Measurements from ENCODE around the gene C11orf54.

C11orf54 gene

GRCh38 chr11:93719310-93719709 is 22.2 kb upstream of the C11orf54 start:
- TF ChIP-seq CTCF (IDR thresholded peaks at IDR 0.05; ENCODE audit: low read depth, low read length) = no peak
- Histone ChIP-seq H3K36me3 (peaks cover 68% of the 10 kb centered on the region), H3K9me3 (ENCODE audit: severe bottlenecking) (no peaks in the 10 kb centered on the region), H3K27ac (no peak overlapping the region), H3K27me3 (ENCODE audit: insufficient read depth, low read depth, severe bottlenecking) (no peaks in the 10 kb centered on the region), H3K4me3 (ENCODE audit: low read depth, low read length) (no peak overlapping the region)
- no peak for DNase-seq

- no peak for TF ChIP-seq CTCF (IDR thresholded peaks at IDR 0.05; ENCODE audit: low read depth, low read length)
- H3K9me3 ChIP-seq (ENCODE audit: severe bottlenecking) = no peaks in the 10 kb centered on the region
- no peak overlapping the region for H3K27ac ChIP-seq
- H3K36me3 ChIP-seq = peaks cover 68% of the 10 kb centered on the region
- no peak for DNase-seq
- H3K27me3 ChIP-seq (ENCODE audit: insufficient read depth, low read depth, severe bottlenecking) = no peaks in the 10 kb centered on the region
- H3K4me3 ChIP-seq (ENCODE audit: low read depth, low read length) = no peak overlapping the region
Observed at GRCh38 chr11:93720522-93720921, 20.9 kb upstream of the C11orf54 start.

GRCh38 chr11:93724089-93724488 is 17.4 kb upstream of the C11orf54 start:
- no peak overlapping the region for H3K4me3 ChIP-seq (ENCODE audit: low read depth, low read length)
- TF ChIP-seq CTCF (IDR thresholded peaks at IDR 0.05; ENCODE audit: low read depth, low read length) = no peak
- H3K27me3 ChIP-seq (ENCODE audit: insufficient read depth, low read depth, severe bottlenecking) = no peaks in the 10 kb centered on the region
- peaks cover 82% of the 10 kb centered on the region for H3K36me3 ChIP-seq
- no peaks in the 10 kb centered on the region for H3K9me3 ChIP-seq (ENCODE audit: severe bottlenecking)
- H3K27ac ChIP-seq = no peak overlapping the region
- DNase-seq = no peak

GRCh38 chr11:93727985-93728791 is 13.3 kb upstream of the C11orf54 start:
- peaks cover 97% of the 10 kb centered on the region for H3K36me3 ChIP-seq
- no peak for TF ChIP-seq CTCF (IDR thresholded peaks at IDR 0.05; ENCODE audit: low read depth, low read length)
- H3K9me3 ChIP-seq (ENCODE audit: severe bottlenecking) = no peaks in the 10 kb centered on the region
- no peak overlapping the region for H3K27ac ChIP-seq
- no peak overlapping the region for H3K4me3 ChIP-seq (ENCODE audit: low read depth, low read length)
- DNase-seq = no peak
- H3K27me3 ChIP-seq (ENCODE audit: insufficient read depth, low read depth, severe bottlenecking) = no peaks in the 10 kb centered on the region

- Histone ChIP-seq H3K27ac (no peak overlapping the region), H3K9me3 (ENCODE audit: severe bottlenecking) (no peaks in the 10 kb centered on the region)
- DNase-seq = no peak
Observed at GRCh38 chr11:93728792-93729128, 12.7 kb upstream of the C11orf54 start.

More at GRCh38 chr11:93728792-93729128, 12.7 kb upstream of the C11orf54 start:
- H3K36me3 ChIP-seq = peaks cover 97% of the 10 kb centered on the region
- no peaks in the 10 kb centered on the region for H3K27me3 ChIP-seq (ENCODE audit: insufficient read depth, low read depth, severe bottlenecking)
- no peak for TF ChIP-seq CTCF (IDR thresholded peaks at IDR 0.05; ENCODE audit: low read depth, low read length)
- H3K4me3 ChIP-seq (ENCODE audit: low read depth, low read length) = no peak overlapping the region
